GM19238 (cell line): ENCODE results near the gene XXYLT1.
"Not testable (repeated sequence)": the region's sequence is repeated elsewhere in the genome, so short reads cannot be mapped to it uniquely, and the experiment has no call there.

Source experiments
- DNase-seq: peaks from one replicate; pipeline ENCODE4 v3.0.0; 2011; ENCODE audit warnings: low spot score; ENCODE audit not compliant: insufficient read length

Gene XXYLT1

GRCh38 chr3:195099951-195100785 is 170.8 kb downstream of the XXYLT1 start:
- no peak for DNase-seq

DNA sequence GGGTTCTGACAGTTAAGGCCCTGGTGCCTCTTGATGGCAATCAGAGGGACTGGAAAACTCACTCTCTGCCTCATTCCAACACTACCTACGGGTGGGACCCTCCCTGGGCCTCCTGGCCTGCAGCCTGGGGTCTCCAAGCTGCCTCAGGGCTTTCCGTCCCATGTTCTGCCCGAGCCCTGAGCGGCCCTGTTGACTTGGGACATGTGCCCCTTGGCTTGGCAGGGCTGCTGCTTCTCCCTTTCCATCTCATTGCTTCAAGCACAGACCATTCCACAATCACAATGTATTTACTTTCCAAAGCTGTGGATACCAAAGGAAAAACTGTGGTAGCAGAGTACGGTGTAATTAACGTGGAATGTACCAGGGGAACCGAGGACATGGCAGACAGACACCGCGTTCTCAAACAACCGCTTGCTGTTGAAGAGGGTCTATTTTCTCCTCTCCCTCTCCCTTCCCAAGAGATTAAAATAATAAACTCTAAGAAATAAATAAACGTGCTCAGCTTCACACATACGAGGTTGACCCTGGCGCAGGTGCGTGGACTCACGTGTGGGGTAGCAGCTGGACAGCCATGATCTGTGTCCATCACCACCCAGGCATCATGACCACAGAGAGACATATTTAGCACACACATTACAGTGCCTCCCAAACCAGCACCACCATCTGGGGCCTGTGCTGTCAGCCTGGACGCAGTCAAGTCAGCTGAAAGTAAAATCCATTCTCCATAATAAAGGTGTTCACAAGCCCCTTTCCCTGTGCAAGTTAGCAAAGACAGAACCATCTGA is 172.0 kb downstream of the XXYLT1 start:
- DNase-seq, result no peak

DNA sequence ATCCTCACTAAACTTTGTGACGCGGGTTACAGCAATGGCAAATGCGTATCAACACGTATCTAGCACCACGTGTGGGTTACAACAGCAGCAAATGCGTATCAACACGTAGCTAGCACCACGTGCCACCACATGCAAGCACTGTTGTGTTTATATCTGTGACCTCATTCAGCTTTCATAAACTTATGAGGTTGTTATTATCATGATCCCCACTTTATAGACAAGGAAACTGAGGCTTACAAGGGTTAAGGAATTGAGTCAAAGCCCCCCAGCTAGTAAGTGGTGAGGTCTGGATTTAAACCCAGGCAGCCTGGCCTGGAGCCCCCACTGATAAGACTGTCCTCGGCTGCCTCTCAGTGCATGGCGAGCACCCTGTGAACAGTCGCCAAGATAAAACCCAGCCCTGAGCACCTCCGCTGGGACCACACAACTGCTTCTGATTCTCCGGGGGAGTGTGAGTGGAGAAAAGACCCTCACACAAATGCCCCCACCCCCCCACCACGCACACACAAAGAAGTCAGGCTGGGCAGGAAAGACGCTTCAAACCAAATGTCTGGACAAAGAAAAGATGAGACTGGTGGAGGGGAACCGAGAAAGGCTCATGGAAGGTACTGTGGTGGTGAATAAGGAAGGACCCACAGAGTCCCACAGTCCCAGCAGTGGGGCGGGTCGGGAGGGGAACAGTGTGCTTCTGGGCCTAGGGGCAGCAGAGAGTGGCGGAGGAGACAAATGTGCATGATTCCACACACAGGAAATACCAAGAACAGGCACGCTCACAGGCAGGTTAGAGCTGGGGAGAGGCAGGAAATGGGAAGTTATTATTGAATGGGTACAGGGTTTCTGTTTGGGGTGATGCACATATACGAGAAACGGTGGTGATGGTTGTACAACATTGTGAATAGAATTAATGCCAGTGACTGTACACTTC is 173.4 kb downstream of the XXYLT1 start:
- DNase-seq, result no peak

- DNase-seq, result no peak
These were observed 174.3 kb downstream of the XXYLT1 start for GRCh38 chr3:195096484-195097330.

DNA sequence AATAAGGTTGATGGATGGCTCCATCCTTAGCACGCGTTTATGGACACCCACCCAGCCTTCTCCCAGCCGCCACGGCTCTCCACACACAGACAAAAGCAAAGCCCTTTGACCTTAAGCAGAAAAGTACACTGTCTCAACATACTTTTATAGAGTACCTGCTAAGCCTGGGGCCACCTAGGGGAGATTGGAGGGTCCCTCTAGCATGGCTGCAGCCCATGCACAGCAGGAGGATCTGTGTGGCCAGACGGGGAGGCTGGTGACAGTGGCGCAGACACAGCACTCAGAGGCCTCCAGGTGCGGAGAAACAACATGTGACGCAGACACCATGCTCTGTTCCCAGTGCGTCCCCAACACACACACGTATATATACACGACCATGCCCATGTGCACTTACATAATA is 174.9 kb downstream of the XXYLT1 start:
- no peak for DNase-seq

DNA sequence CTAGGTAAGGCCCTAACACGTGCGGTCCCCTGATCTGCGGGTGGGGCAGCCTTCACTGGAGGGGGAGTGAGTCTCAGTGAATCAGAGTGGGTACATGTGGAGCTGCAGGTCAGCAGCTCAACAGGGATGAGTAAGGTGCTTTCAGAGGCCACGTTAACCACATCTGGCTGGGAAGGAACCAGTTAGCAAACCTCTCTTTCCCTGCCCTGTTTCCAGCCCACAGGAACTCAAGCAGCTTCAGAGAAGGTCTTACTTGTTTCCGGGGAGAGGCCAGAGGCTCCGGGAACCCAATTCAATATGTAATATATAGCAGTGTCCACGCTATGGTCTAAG is 175.3 kb downstream of the XXYLT1 start:
- DNase-seq, result no peak

- peak; percentile 44 for DNase-seq
These were observed 175.8 kb downstream of the XXYLT1 start for GRCh38 chr3:195095035-195095703.

DNA sequence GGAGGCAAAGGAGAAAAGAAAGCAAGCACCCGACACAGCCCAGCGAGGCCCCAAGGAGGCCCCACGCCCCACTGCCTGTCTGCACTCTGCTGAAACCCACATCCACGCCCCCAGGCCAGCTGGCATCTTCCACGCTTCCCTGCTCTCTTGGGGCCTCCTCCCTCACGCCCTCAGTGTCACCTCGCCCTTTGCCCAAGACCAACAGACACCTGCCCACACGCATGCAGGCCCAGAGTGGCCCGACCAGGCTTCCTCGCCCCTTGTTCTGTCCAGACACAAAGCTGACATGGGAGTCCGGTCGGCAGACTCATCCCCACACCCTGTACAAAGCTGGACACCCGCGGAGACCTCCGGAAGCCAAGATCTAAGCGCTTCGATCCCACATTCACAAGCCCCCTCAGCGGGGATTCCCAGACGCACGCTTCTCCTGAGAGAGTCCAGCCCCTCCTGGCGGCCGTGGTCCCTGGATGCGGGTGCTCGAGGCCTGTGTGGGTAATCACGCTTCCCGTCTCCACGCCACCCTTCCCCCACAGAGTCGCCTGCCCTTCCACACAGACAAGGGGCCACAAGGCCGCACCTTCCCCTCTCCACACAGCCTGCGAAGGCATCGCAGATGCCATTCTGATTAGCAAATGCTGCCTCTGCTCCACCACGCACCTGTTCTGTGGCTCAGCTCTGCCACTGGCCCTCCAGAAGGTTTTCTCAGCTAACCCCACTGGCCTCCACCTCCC is 176.6 kb downstream of the XXYLT1 start:
- DNase-seq, result peak; percentile 69

GRCh38 chr3:195093731-195094130 is 177.2 kb downstream of the XXYLT1 start:
- no peak for DNase-seq

- not testable (repeated sequence) for DNase-seq
These were observed 182.9 kb downstream of the XXYLT1 start for GRCh38 chr3:195087840-195088601.

DNA sequence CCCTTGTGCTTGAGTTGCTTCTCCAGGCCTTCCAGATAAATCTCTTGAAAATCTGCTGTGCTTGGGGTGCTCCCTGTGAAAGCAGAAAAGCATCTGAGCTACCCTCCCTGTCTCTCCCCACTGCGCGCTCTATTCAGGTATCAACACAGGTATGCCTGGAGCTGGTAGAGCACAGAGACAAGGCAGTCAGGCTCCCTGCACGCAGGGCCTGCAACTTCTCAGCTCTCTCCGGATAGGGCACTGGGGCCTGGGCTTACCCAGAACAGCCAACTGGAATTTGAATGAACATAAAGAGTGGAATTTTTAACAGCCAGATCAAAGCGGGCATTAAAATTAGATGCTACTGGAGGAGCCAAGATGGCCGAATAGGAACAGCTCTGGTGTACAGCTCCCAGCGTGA is 183.6 kb downstream of the XXYLT1 start:
- DNase-seq, result no peak

GRCh38 chr3:195086885-195087284 is 184.1 kb downstream of the XXYLT1 start:
- DNase-seq, result no peak

- DNase-seq, result no peak
These were observed 184.6 kb downstream of the XXYLT1 start for GRCh38 chr3:195086341-195086740.

DNA sequence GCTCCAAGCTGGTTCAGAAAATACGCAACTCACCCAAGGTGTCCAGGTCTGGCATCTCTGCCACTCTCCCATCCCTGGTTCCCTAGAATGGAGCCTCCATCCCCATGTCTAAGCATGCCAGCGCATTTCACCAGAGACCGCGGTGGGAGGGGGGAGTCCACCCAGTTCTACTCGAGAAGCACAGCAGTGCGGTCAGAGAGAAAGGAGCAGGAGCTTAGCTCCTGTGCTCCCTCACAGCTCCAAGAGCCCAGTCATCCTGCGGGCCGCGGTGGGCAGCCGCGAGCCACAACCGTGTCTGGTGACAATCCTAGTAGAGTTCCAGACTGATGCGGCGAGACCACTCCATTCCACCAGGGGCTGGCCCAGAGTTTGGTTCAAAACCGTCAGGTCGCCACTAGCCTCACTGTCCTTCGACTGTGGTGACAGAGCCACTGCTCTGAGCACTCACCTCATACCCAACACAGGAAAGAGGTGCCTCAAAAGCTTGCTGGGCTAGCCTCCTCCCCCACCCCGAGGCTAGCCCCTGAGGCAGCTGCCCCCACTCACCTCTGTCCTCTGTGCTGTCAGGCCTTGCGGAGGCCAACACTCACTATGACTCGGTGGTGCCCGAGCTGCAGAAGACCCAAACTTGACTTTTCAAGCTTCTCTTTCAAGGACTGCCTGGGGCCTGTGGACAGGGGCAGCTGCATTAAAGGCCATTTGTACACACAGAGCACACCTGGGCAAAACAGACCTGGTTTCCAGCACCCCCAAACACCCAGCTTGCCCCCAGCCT is 185.4 kb downstream of the XXYLT1 start:
- no peak for DNase-seq

DNA sequence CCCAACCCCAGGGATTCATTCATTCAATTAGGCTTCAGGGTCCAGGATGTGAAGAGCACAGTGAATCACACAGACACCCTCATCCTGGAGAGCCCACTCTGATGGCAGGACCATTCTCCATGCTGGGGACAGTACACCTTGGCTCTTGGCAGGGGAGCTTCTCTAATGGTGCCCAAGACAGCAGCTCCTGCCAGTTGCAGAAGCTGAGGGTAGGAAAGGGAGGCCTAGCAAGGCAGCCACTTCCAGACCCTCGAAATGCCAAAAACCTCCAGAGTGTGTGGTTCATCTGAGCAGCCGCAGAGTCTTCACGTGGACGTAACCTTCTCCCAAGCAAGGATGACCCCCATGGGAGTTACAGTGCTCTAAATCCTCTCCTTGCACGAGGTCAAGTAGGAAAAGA is 186.2 kb downstream of the XXYLT1 start:
- DNase-seq, result no peak

- no peak for DNase-seq
These were observed 187.3 kb downstream of the XXYLT1 start for GRCh38 chr3:195083659-195084058.

- no peak for DNase-seq
These were observed 188.1 kb downstream of the XXYLT1 start for GRCh38 chr3:195082811-195083210.
